GM12878 (cell line): Measurements from ENCODE around the gene COL4A3. TPM values are rescaled to one million over a fixed set of nuclear protein-coding genes. Genes with fewer than 3 reads are reported as not detected.

Source experiments
- ATAC-seq: fragments of 200-7000 bp; cut with Tn5 transposase; 3 replicates; pipeline ENCODE4 v1.9.1; 2020; ENCODE audit warnings: mild to moderate bottlenecking, moderate library complexity
- BruUV-seq: library from RNA; stranded (reverse); fragments of 400-500 nt; replicated peaks from 2 replicates; lab custom pipeline; 2021; lab: Mats Ljungman, UMichigan
- CTCF ChIA-PET: fragments of 300-600 bp; sonication (Branson Sonifier 250); formaldehyde crosslinking; extraction: SDS; loops from one replicate; lab custom pipeline; 2021; ENCODE audit warnings: inconsistent platforms; lab: Yijun Ruan, JAX
- POLR2A ChIA-PET: fragments of 350-600 bp; formaldehyde crosslinking; extraction: SDS; loops from one replicate; lab custom pipeline; 2021; ENCODE audit warnings: inconsistent platforms; lab: Charles Lee
- RAD21 ChIA-PET: fragments of 300-600 bp; sonication (Branson Sonifier 250); formaldehyde crosslinking; loops from one replicate; lab custom pipeline; 2023; ENCODE audit warnings: antibody characterized with exemption; ENCODE audit not compliant: unreplicated experiment; lab: Charles Lee
- SMC1A ChIA-PET: fragments of 300-600 bp; sonication (Branson Sonifier 250); formaldehyde crosslinking; loops from one replicate; lab custom pipeline; 2023; ENCODE audit not compliant: unreplicated experiment, uncharacterized antibody; lab: Charles Lee
- DNase-seq: peaks from one replicate; pipeline ENCODE4 v3.0.0-alpha.2; 2011; ENCODE audit warnings: low read depth, low spot score
- FAIRE-seq: peaks from 3 replicates; lab custom pipeline; 2011; peaks lifted over from hg19 to GRCh38; lab: Jason Lieb, UNC
- H2AFZ ChIP-seq: 2 replicates; pipeline ENCODE4 v1.6.0; 2011; ENCODE audit warnings: low read depth, low read length, control low read depth; ENCODE audit not compliant: control insufficient read depth
- H3K27ac ChIP-seq: 2 replicates; pipeline ENCODE4 v1.5.1; 2011; ENCODE audit warnings: control low read depth; ENCODE audit not compliant: control insufficient read depth, insufficient read depth
- H3K27me3 ChIP-seq, 2 experiments: replicated peaks in 1 of 2; 2 replicates each; pipeline versions ENCODE4 v1.6.0 to v1.6.1; 2011; ENCODE audit warnings: low read length in 1 of 2; ENCODE audit not compliant: control insufficient read depth in 2 of 2, insufficient read depth in 2 of 2
- H3K36me3 ChIP-seq, 2 experiments: 2 replicates each; pipeline ENCODE4 v1.5.1; 2011; ENCODE audit warnings: low read length in 1 of 2; ENCODE audit not compliant: control insufficient read depth in 2 of 2, insufficient read depth in 2 of 2
- H3K4me1 ChIP-seq: 2 replicates; pipeline ENCODE4 v1.6.1; 2011; ENCODE audit warnings: mild to moderate bottlenecking, low read length, moderate library complexity, mixed read lengths; ENCODE audit not compliant: control insufficient read depth, insufficient read depth
- H3K4me2 ChIP-seq: 2 replicates; pipeline ENCODE4 v1.6.0; 2011; ENCODE audit warnings: control low read depth; ENCODE audit not compliant: control insufficient read depth, insufficient read depth
- H3K4me3 ChIP-seq: fragments of 200-600 bp; sonication (generic); 2 replicates; pipeline ENCODE4 v1.5.1; 2016
- H3K79me2 ChIP-seq: 2 replicates; pipeline ENCODE4 v1.6.0; 2011; ENCODE audit warnings: low read length; ENCODE audit not compliant: control insufficient read depth, insufficient read depth
- H3K9ac ChIP-seq: 2 replicates; pipeline ENCODE4 v1.8.0; 2011; ENCODE audit warnings: low read length, control low read depth, mixed read lengths; ENCODE audit not compliant: control insufficient read depth, insufficient read depth
- H3K9me3 ChIP-seq: replicated peaks from 3 replicates; pipeline ENCODE4 v1.5.1; 2011; ENCODE audit warnings: mild to moderate bottlenecking, low read length; ENCODE audit not compliant: control insufficient read depth, insufficient read depth
- H4K20me1 ChIP-seq: 2 replicates; pipeline ENCODE4 v1.6.0; 2011; ENCODE audit not compliant: control insufficient read depth, insufficient read depth
- ASH2L ChIP-seq: fragments of 300-600, 200-600 bp; sonication (generic); IDR thresholded peaks from 2 replicates; pipeline ENCODE4 v1.6.1; 2017; ENCODE audit warnings: low read depth, mild to moderate bottlenecking, borderline replicate concordance
- IKZF2 ChIP-seq, 2 experiments: fragments of 450-650 bp; IDR thresholded peaks; 2 replicates each; pipeline ENCODE4 v1.6.1; 2017; ENCODE audit warnings: mild to moderate bottlenecking in 2 of 2, moderate library complexity in 2 of 2
- SRF ChIP-seq, 2 experiments: IDR thresholded peaks; 2 replicates each; pipeline ENCODE4 v1.6.1; 2011; ENCODE audit warnings: low read depth in 2 of 2, low read length in 2 of 2, mild to moderate bottlenecking in 1 of 2, moderate library complexity in 1 of 2
- TBL1XR1 ChIP-seq: IDR thresholded peaks from 2 replicates; pipeline ENCODE4 v1.6.1; 2012; ENCODE audit warnings: low read depth, low read length, improper control_type of control experiment
- YY1 ChIP-seq: IDR thresholded peaks from 2 replicates; pipeline ENCODE4 v1.6.1; 2011; ENCODE audit warnings: low read depth, mild to moderate bottlenecking, low read length
- ZNF384 ChIP-seq: IDR thresholded peaks from 2 replicates; pipeline ENCODE4 v1.6.1; 2012; ENCODE audit warnings: low read depth, mild to moderate bottlenecking, low read length, improper control_type of control experiment, borderline replicate concordance
- WGBS: methylation state at CpG from one replicate; pipeline ENCODE4 v1.1.6; 2016; ENCODE audit warnings: low lambda C conversion rate; ENCODE audit not compliant: insufficient replicate concordance, insufficient coverage; ENCODE audit errors: missing lambda C conversion rate; 5-methylcytosine and 5-hydroxymethylcytosine counted together
- in situ Hi-C: fragments of 300-500 bp; cut with MboI; formaldehyde crosslinking; loops from 9 replicates; pipeline ENCODE4 v1.14.3; 2018; ENCODE audit warnings: mixed read lengths
- intact Hi-C: fragments of 100-400 bp; cut with micrococcal nuclease; formaldehyde crosslinking; loops from one replicate; pipeline ENCODE4 v1.14.2; 2022; ENCODE audit not compliant: unreplicated experiment
- polyA plus RNA-seq, 11 experiments: library from polyadenylated mRNA; depleted of rRNA in 4 of 11; unstranded in 6 of 11; stranded (reverse) in 5 of 11; fragments of >200 nt; fragmentation: Nextera tagmentation in 4 of 11; fragmentation: Illumina TruSeq in 1 of 11; extraction: Ambion mirVana in 4 of 11; extraction: Trizol in 1 of 11; gene quantifications; 1 replicate in 1 of 11; 2 replicates in 10 of 11; pipeline versions ENCODE4 v1.2.1 to v1.2.3, GENCODE V29; 2011 to 2016; ENCODE audit warnings: inconsistent platforms in 2 of 11, missing spikeins in 2 of 11, low read depth in 1 of 11
- total RNA-seq, 4 experiments: library from RNA; depleted of rRNA in 3 of 4; stranded (reverse); fragments of >200 nt in 3 of 4; fragmentation: Illumina TruSeq in 1 of 4; extraction: Trizol in 1 of 4; gene quantifications; 2 replicates each; pipeline versions ENCODE4 v1.2.1 to v1.2.3, GENCODE V29; 2013 to 2021

The COL4A3 gene
- total and polyA plus RNA-seq, 10 of the 15 experiments (the other 5 are each of a cell fraction or from before 2014, with no cell fraction given) = 0.34 to 10.5 (median 3.8) TPM

GRCh38 chr2:227204452-227204851, 40.0 kb downstream of the COL4A3 start:
- no TSS peak for BruUV-seq
- intact Hi-C loops = no loop called here

GRCh38 chr2:227205701-227206100, 41.3 kb downstream of the COL4A3 start:
- ATAC-seq = no peak

More at GRCh38 chr2:227204452-227204851, 40.0 kb downstream of the COL4A3 start:
- in situ Hi-C loops = no loop called here
- no peak overlapping the region for H3K4me3 ChIP-seq
- H3K79me2 ChIP-seq = no peaks in the 10 kb centered on the region
- no peak overlapping the region for H2AFZ ChIP-seq
- H3K27me3 ChIP-seq = no peaks in the 10 kb centered on the region
- ATAC-seq = no peak
- no peak for DNase-seq
- ChIA-PET POLR2A (no interaction called here), CTCF (no interaction called here), SMC1A (interaction anchor here (1.1 to 1.9 kb wide), 2 partner anchors 33 to 35 kb away, joined by 3 to 4 read pairs; no protein-coding TSS in a partner anchor), RAD21 (interaction anchor here (1.2 kb wide), 1 partner anchor 34 kb away, joined by 4 read pairs; no protein-coding TSS in a partner anchor)
- H3K27ac ChIP-seq = no peak overlapping the region
- H3K4me1 ChIP-seq = no peaks in the 10 kb centered on the region
- 89% methylated on average over 4 of the region's 4 CpGs for WGBS
- no peaks in the 10 kb centered on the region for H3K9me3 ChIP-seq
- TF ChIP-seq TBL1XR1 (no peak), YY1 (no peak)
- no peaks in the 10 kb centered on the region for H3K36me3 ChIP-seq
- no peak overlapping the region for H3K4me2 ChIP-seq
- no peak overlapping the region for H3K9ac ChIP-seq
- no peaks in the 10 kb centered on the region for H4K20me1 ChIP-seq
- no peak for FAIRE-seq

More at GRCh38 chr2:227205701-227206100, 41.3 kb downstream of the COL4A3 start:
- BruUV-seq = no TSS peak
- Histone ChIP-seq H3K36me3 (no peaks in the 10 kb centered on the region), H3K27me3 (no peaks in the 10 kb centered on the region), H3K9ac (no peak overlapping the region), H3K79me2 (no peaks in the 10 kb centered on the region), H3K27ac (no peak overlapping the region), H2AFZ (no peak overlapping the region), H3K9me3 (no peaks in the 10 kb centered on the region), H3K4me3 (no peak overlapping the region), H3K4me2 (no peak overlapping the region), H4K20me1 (no peaks in the 10 kb centered on the region), H3K4me1 (no peaks in the 10 kb centered on the region)
- DNase-seq = no peak
- no peak for TF ChIP-seq IKZF2 (IDR thresholded peaks at IDR 0.05)
- TF ChIP-seq ASH2L = no peak
- no peak for TF ChIP-seq ZNF384
- TF ChIP-seq SRF (IDR thresholded peaks at IDR 0.05; ENCODE audit: low read depth in 2 of 2, low read length in 2 of 2) = no peak
- no peak for FAIRE-seq
- ChIA-PET CTCF (interaction anchor here (1.0 kb wide), 1 partner anchor 32 kb away, joined by 4 read pairs; no protein-coding TSS in a partner anchor), POLR2A (no interaction called here), SMC1A (interaction anchor here (1.1 to 1.9 kb wide), 2 partner anchors 32 to 34 kb away, joined by 3 to 4 read pairs; no protein-coding TSS in a partner anchor), RAD21 (no interaction called here)
- intact Hi-C loops (no loop called here), in situ Hi-C loops (no loop called here)
- WGBS = 72% methylated on average over 4 of the region's 4 CpGs
